Endothelial cell of umbilical vein (primary cell): ENCODE results near the gene CD1E. TPM values are rescaled to one million over a fixed set of nuclear protein-coding genes. Genes with fewer than 3 reads are reported as not detected.

Experiments
- BruUV-seq: library from RNA; stranded (reverse); fragments of 400-500 nt; replicated peaks from 2 replicates; lab custom pipeline; 2021; lab: Mats Ljungman, UMichigan
- CTCF ChIA-PET: fragments of 300-600, 350-600 bp; sonication (Branson Sonifier 250); formaldehyde crosslinking; loops from one replicate; lab custom pipeline; 2021; ENCODE audit warnings: antibody characterized with exemption, inconsistent platforms; lab: Charles Lee
- POLR2A ChIA-PET: fragments of 300-600, 350-600 bp; sonication (Branson Sonifier 250); formaldehyde crosslinking; loops from one replicate; lab custom pipeline; 2021; ENCODE audit warnings: antibody characterized with exemption, inconsistent platforms; lab: Charles Lee
- DNase-seq: peaks from one replicate; pipeline ENCODE4 v3.0.0-alpha.2; 2011; ENCODE audit warnings: low read depth, low spot score
- FAIRE-seq: peaks from 2 replicates; lab custom pipeline; 2011; peaks lifted over from hg19 to GRCh38; lab: Jason Lieb, UNC
- H2AFZ ChIP-seq: 2 replicates; pipeline ENCODE4 v1.6.0; 2012; ENCODE audit warnings: low read depth, low read length, control low read depth, inconsistent platforms
- H3K27ac ChIP-seq: 2 replicates; pipeline ENCODE4 v1.5.1; 2011; ENCODE audit warnings: low read depth, mild to moderate bottlenecking, control low read depth, low read length, moderate library complexity; ENCODE audit not compliant: insufficient read depth
- H3K27me3 ChIP-seq, 2 experiments: 2 replicates each; pipeline versions ENCODE4 v1.6.0 to v1.6.1; 2011; ENCODE audit warnings: low read length in 2 of 2, mixed read lengths in 1 of 2; ENCODE audit not compliant: control insufficient read depth in 2 of 2, insufficient read depth in 2 of 2
- H3K36me3 ChIP-seq, 2 experiments: 2 replicates in 1 of 2; 3 replicates in 1 of 2; pipeline ENCODE4 v1.5.1; 2011; ENCODE audit warnings: low read length in 2 of 2, mild to moderate bottlenecking in 1 of 2, moderate library complexity in 1 of 2; ENCODE audit not compliant: control insufficient read depth in 2 of 2, insufficient read depth in 2 of 2; ENCODE audit errors: extremely low read depth in 1 of 2
- H3K4me1 ChIP-seq: 3 replicates; pipeline ENCODE4 v1.5.1; 2011; ENCODE audit warnings: mild to moderate bottlenecking, low read length; ENCODE audit not compliant: control insufficient read depth, insufficient read depth; ENCODE audit errors: extremely low read depth
- H3K4me2 ChIP-seq: 2 replicates; pipeline ENCODE4 v1.6.1; 2011; ENCODE audit warnings: low read length, control low read depth, mixed read lengths; ENCODE audit not compliant: insufficient read depth
- H3K4me3 ChIP-seq, 3 experiments: fragments of 200-600 bp in 1 of 3; sonication (generic), shearing (Covaris generic) in 1 of 3; replicated peaks in 1 of 3; 2 replicates each; pipeline ENCODE4 v1.5.1; 2011 to 2016; ENCODE audit warnings: control low read depth in 3 of 3, low read length in 3 of 3, mild to moderate bottlenecking in 2 of 3, inconsistent platforms in 1 of 3, low read depth in 1 of 3, moderate library complexity in 1 of 3; ENCODE audit not compliant: insufficient read depth in 1 of 3
- H3K79me2 ChIP-seq: 2 replicates; pipeline ENCODE4 v1.6.0; 2012; ENCODE audit warnings: low read length, inconsistent platforms; ENCODE audit not compliant: control insufficient read depth, insufficient read depth
- H3K9ac ChIP-seq: replicated peaks from 2 replicates; pipeline ENCODE3; 2011; ENCODE audit warnings: low read length, control low read depth; ENCODE audit not compliant: insufficient read depth; ENCODE audit errors: extremely low read depth
- H3K9me1 ChIP-seq: replicated peaks from 3 replicates; pipeline ENCODE4 v1.6.0; 2011; ENCODE audit warnings: mild to moderate bottlenecking, low read length; ENCODE audit not compliant: control insufficient read depth, insufficient read depth; ENCODE audit errors: extremely low read depth
- H3K9me3 ChIP-seq: replicated peaks from 2 replicates; pipeline ENCODE4 v1.5.1; 2012; ENCODE audit warnings: low read length, inconsistent platforms; ENCODE audit not compliant: control insufficient read depth, insufficient read depth
- H4K20me1 ChIP-seq: replicated peaks from 2 replicates; pipeline ENCODE3; 2011; ENCODE audit warnings: mild to moderate bottlenecking, low read length; ENCODE audit not compliant: control insufficient read depth, insufficient read depth; ENCODE audit errors: extremely low read depth
- CTCF ChIP-seq, 2 donors: IDR thresholded peaks; 1 replicate in 1 of 2; 2 replicates in 1 of 2; pipeline ENCODE4 v1.5.1; 2011; ENCODE audit warnings: low read length in 2 of 2, mild to moderate bottlenecking in 2 of 2, moderate library complexity in 2 of 2, control low read depth in 1 of 2, inconsistent platforms in 1 of 2, low read depth in 1 of 2; ENCODE audit not compliant: insufficient read depth in 1 of 2; ENCODE audit errors: extremely low read depth in 1 of 2
- EZH2 ChIP-seq: IDR thresholded peaks from 2 replicates; pipeline ENCODE4 v1.6.1; 2012; ENCODE audit warnings: borderline replicate concordance, low read depth, mild to moderate bottlenecking, moderate library complexity, low read length, inconsistent platforms; ENCODE audit not compliant: severe bottlenecking
- FOS ChIP-seq: IDR thresholded peaks from 2 replicates; pipeline ENCODE4 v1.6.1; 2011; ENCODE audit warnings: mild to moderate bottlenecking, low read length, moderate library complexity, borderline replicate concordance; ENCODE audit not compliant: insufficient read depth
- GATA2 ChIP-seq: IDR thresholded peaks from 2 replicates; pipeline ENCODE4 v1.7.0; 2011; ENCODE audit warnings: low read depth, mild to moderate bottlenecking, moderate library complexity, mixed read lengths, low read length; ENCODE audit not compliant: insufficient read length, insufficient read depth
- JUN ChIP-seq: IDR thresholded peaks from 2 replicates; pipeline ENCODE4 v1.6.1; 2011; ENCODE audit warnings: borderline replicate concordance, low read depth; ENCODE audit not compliant: insufficient read length, insufficient read depth
- MAX ChIP-seq: IDR thresholded peaks from 2 replicates; pipeline ENCODE4 v1.6.1; 2011; ENCODE audit not compliant: insufficient read depth, insufficient read length
- MYC ChIP-seq: IDR thresholded peaks from one replicate; pipeline ENCODE4 v1.6.1; 2011; ENCODE audit warnings: mild to moderate bottlenecking, low read depth, low read length
- POLR2A ChIP-seq: IDR thresholded peaks from 2 replicates; pipeline ENCODE4 v1.6.1; 2012; ENCODE audit warnings: low read depth, mild to moderate bottlenecking, control low read depth, low read length
- POLR2AphosphoS5 ChIP-seq: IDR thresholded peaks from 2 replicates; pipeline ENCODE4 v1.6.1; 2012; ENCODE audit warnings: low read depth, mild to moderate bottlenecking, control low read depth, low read length, moderate library complexity; ENCODE audit not compliant: insufficient read depth
- dilution Hi-C: fragments of 300-500 bp; cut with MboI; formaldehyde crosslinking; loops from one replicate; pipeline ENCODE4 v1.15.0; 2019; ENCODE audit warnings: low sequenced_read_pairs; ENCODE audit not compliant: extremely low pct_ligation_motif_present
- intact Hi-C: fragments of 100-400 bp; cut with micrococcal nuclease; formaldehyde crosslinking; loops from one replicate; pipeline ENCODE4 v1.10.0; 2022
- polyA plus RNA-seq, 4 experiments: library from polyadenylated mRNA; depleted of rRNA in 3 of 4; stranded (reverse) in 3 of 4; unstranded in 1 of 4; fragments of >200 nt; gene quantifications; 2 replicates each; pipeline versions ENCODE4 v1.2.1 to v1.2.3, GENCODE V29; 2011 to 2012; ENCODE audit warnings: missing spikeins in 1 of 4
- total RNA-seq: library from RNA; stranded (reverse); gene quantifications from 2 replicates; pipeline ENCODE4 v1.2.3, GENCODE V29; 2021

CD1E gene
- total and polyA plus RNA-seq, 2 donors (not counting 3 experiments of a cell fraction or from before 2014, with no cell fraction given), result not detected

GRCh38 chr1:158331106-158331425 lies 22.6 kb upstream of the CD1E start:
- no peaks in the 10 kb centered on the region for H3K4me1 ChIP-seq
- no peak overlapping the region for H3K4me3 ChIP-seq
- no TSS peak for BruUV-seq
- H3K79me2 ChIP-seq, result no peaks in the 10 kb centered on the region
- no peaks in the 10 kb centered on the region for H3K9me3 ChIP-seq
- H3K36me3 ChIP-seq, result no peaks in the 10 kb centered on the region
- ChIA-PET CTCF (no interaction called here), POLR2A (no interaction called here)
- DNase-seq (no peak), FAIRE-seq (no peak)
- no peaks in the 10 kb centered on the region for H3K27me3 ChIP-seq
- intact Hi-C loops (no loop called here), dilution Hi-C loops (no loop called here)
- H3K9ac ChIP-seq, result no peak overlapping the region
- H3K4me2 ChIP-seq, result no peak overlapping the region
- no peak overlapping the region for H3K27ac ChIP-seq
- no peak overlapping the region for H2AFZ ChIP-seq
- TF ChIP-seq JUN (no peak), GATA2 (no peak), CTCF (IDR thresholded peaks at IDR 0.05; ENCODE audit: extremely low read depth in 1 of 2, insufficient read depth in 1 of 2, low read depth in 1 of 2, low read length in 2 of 2) (no peak), EZH2 (no peak), POLR2A (no peak), POLR2AphosphoS5 (no peak), FOS (no peak), MAX (no peak), MYC (no peak)
- H3K9me1 ChIP-seq, result no peaks in the 10 kb centered on the region
- no peaks in the 10 kb centered on the region for H4K20me1 ChIP-seq
